ENCODE results near the gene DNAJC21. TPM values are rescaled to one million over a fixed set of nuclear protein-coding genes. Genes with fewer than 3 reads are reported as not detected.

The DNAJC21 gene
- total and polyA plus RNA-seq, 2 experiments from 2014 or later: 35.7 to 37.4 TPM

- DNase-seq (ENCODE audit: low spot score): no peak
- Histone ChIP-seq H3K27me3 (ENCODE audit: insufficient read depth) (no peaks in the 10 kb centered on the region), H3K27ac (ENCODE audit: low read depth) (peak overlapping the region; percentile 29), H4K20me1 (replicated peaks; ENCODE audit: insufficient read depth) (no peaks in the 10 kb centered on the region), H3K4me3 (no peak overlapping the region), H3K9me2 (ENCODE audit: insufficient read depth) (no peaks in the 10 kb centered on the region), H3K4me1 (ENCODE audit: insufficient read depth) (no peaks in the 10 kb centered on the region), H3K4me2 (no peak overlapping the region), H3K79me2 (replicated peaks; ENCODE audit: insufficient read depth) (no peaks in the 10 kb centered on the region), H2AFZ (no peak overlapping the region), H3K36me3 (ENCODE audit: insufficient read depth) (peaks cover 28% of the 10 kb centered on the region), H3F3A (replicated peaks; ENCODE audit: low read depth) (no peaks in the 10 kb centered on the region)
- TF ChIP-seq JUNB (IDR thresholded peaks at IDR 0.05; ENCODE audit: unreplicated experiment): no peak
- peaks cover 41% of the 10 kb centered on the region for H3K36me3 Mint-ChIP-seq (ENCODE audit: low read depth)
- H3K27ac Mint-ChIP-seq: no peak overlapping the region
- no peaks in the 10 kb centered on the region for H3K4me1 Mint-ChIP-seq
- no peaks in the 10 kb centered on the region for H3K9me3 Mint-ChIP-seq
- no peaks in the 10 kb centered on the region for H3K27me3 Mint-ChIP-seq (ENCODE audit: insufficient read depth, low read depth, poor library complexity)
- no peak overlapping the region for H3K4me3 Mint-ChIP-seq
- no peak for ATAC-seq
Observed at GRCh38 chr5:34944044-34944443, 14.7 kb downstream of the DNAJC21 start.

GRCh38 chr5:34944460-34945047 is 15.2 kb downstream of the DNAJC21 start:
- Mint-ChIP-seq H3K36me3 (ENCODE audit: low read depth) (peaks cover 39% of the 10 kb centered on the region), H3K27me3 (ENCODE audit: insufficient read depth, low read depth, poor library complexity) (no peaks in the 10 kb centered on the region), H3K4me1 (no peaks in the 10 kb centered on the region), H3K4me3 (no peak overlapping the region), H3K9me3 (no peaks in the 10 kb centered on the region), H3K27ac (no peak overlapping the region)
- H3F3A ChIP-seq (replicated peaks; ENCODE audit: low read depth): no peaks in the 10 kb centered on the region
- H3K79me2 ChIP-seq (replicated peaks; ENCODE audit: insufficient read depth): no peaks in the 10 kb centered on the region
- H3K36me3 ChIP-seq (ENCODE audit: insufficient read depth): peaks cover 26% of the 10 kb centered on the region
- H3K4me2 ChIP-seq: no peak overlapping the region
- no peak for ATAC-seq
- no peak overlapping the region for H3K4me3 ChIP-seq
- no peaks in the 10 kb centered on the region for H4K20me1 ChIP-seq (replicated peaks; ENCODE audit: insufficient read depth)
- H2AFZ ChIP-seq: no peak overlapping the region
- no peak overlapping the region for H3K27ac ChIP-seq (ENCODE audit: low read depth)
- H3K27me3 ChIP-seq (ENCODE audit: insufficient read depth): no peaks in the 10 kb centered on the region
- DNase-seq (ENCODE audit: low spot score): no peak
- no peaks in the 10 kb centered on the region for H3K4me1 ChIP-seq (ENCODE audit: insufficient read depth)
- no peaks in the 10 kb centered on the region for H3K9me2 ChIP-seq (ENCODE audit: insufficient read depth)
- no peak for TF ChIP-seq CTCF (conservative IDR thresholded peaks at IDR 0.05; ENCODE audit: low read depth in 2 of 2)
- TF ChIP-seq ZNF331 (CRISPR knock-in tag; IDR thresholded peaks at IDR 0.05; ENCODE audit: low read depth): no peak
- no peak for TF ChIP-seq ZNF114 (CRISPR knock-in tag; IDR thresholded peaks at IDR 0.05)
- no peak for TF ChIP-seq CREB1 (CRISPR knock-in tag; IDR thresholded peaks at IDR 0.05; ENCODE audit: low read depth)
- TF ChIP-seq EZH2phosphoT487 (IDR thresholded peaks at IDR 0.05; ENCODE audit: unreplicated experiment): no peak
- no peak for TF ChIP-seq NANOG (IDR thresholded peaks at IDR 0.05; ENCODE audit: borderline replicate concordance)
- TF ChIP-seq STAT1 (IDR thresholded peaks at IDR 0.05; ENCODE audit: unreplicated experiment): no peak
- no peak for TF ChIP-seq ZNF462 (CRISPR knock-in tag; IDR thresholded peaks at IDR 0.05)
- TF ChIP-seq JUNB (IDR thresholded peaks at IDR 0.05; ENCODE audit: unreplicated experiment): no peak
- no peak for TF ChIP-seq REST (IDR thresholded peaks at IDR 0.05; ENCODE audit: unreplicated experiment)
- no peak for TF ChIP-seq EZH2 (IDR thresholded peaks at IDR 0.05; ENCODE audit: low read depth, unreplicated experiment)

Measured in GM23338 (cell line).